ENCODE results near the gene COBL.

The COBL gene

GRCh38 chr7:51142741-51143385, 173.7 kb downstream of the COBL start:
- DNase-seq (ENCODE audit: low read depth in 2 of 2) = no peak

- no peak for DNase-seq (ENCODE audit: low read depth in 2 of 2)
Observed at GRCh38 chr7:51141451-51142003, 175.1 kb downstream of the COBL start.

- DNase-seq (ENCODE audit: low read depth in 2 of 2) = no peak
Observed at GRCh38 chr7:51140199-51141164, 176.1 kb downstream of the COBL start.

- DNase-seq (ENCODE audit: low read depth in 2 of 2) = no peak
Observed at GRCh38 chr7:51139796-51140195, 176.8 kb downstream of the COBL start.

- DNase-seq (ENCODE audit: low read depth in 2 of 2) = no peak
Observed at GRCh38 chr7:51138123-51139085, 178.2 kb downstream of the COBL start.

- DNase-seq (ENCODE audit: low read depth in 2 of 2) = no peak
Observed at GRCh38 chr7:51135576-51135975, 181.0 kb downstream of the COBL start.

- no peak for DNase-seq (ENCODE audit: low read depth in 2 of 2)
Observed at GRCh38 chr7:51134013-51134441, 182.6 kb downstream of the COBL start.

GRCh38 chr7:51132661-51133060, 183.9 kb downstream of the COBL start:
- no peak for DNase-seq (ENCODE audit: low read depth in 2 of 2)

GRCh38 chr7:51129527-51130472, 186.8 kb downstream of the COBL start:
- no peak for DNase-seq (ENCODE audit: low read depth in 2 of 2)

GRCh38 chr7:51128545-51129435, 187.8 kb downstream of the COBL start:
- no peak for DNase-seq (ENCODE audit: low read depth in 2 of 2)

GRCh38 chr7:51127618-51127904, 189.0 kb downstream of the COBL start:
- DNase-seq (ENCODE audit: low read depth in 2 of 2) = no peak

- no peak for DNase-seq (ENCODE audit: low read depth in 2 of 2)
Observed at GRCh38 chr7:51126813-51127617, 189.6 kb downstream of the COBL start.

GRCh38 chr7:51126324-51126723, 190.3 kb downstream of the COBL start:
- DNase-seq (ENCODE audit: low read depth in 2 of 2) = no peak

- no peak for DNase-seq (ENCODE audit: low read depth in 2 of 2)
Observed at GRCh38 chr7:51124321-51124720, 192.3 kb downstream of the COBL start.

GRCh38 chr7:51123322-51124019, 193.1 kb downstream of the COBL start:
- peak; percentile 15 to 36 for DNase-seq (ENCODE audit: low read depth in 2 of 2)

- DNase-seq (ENCODE audit: low read depth in 2 of 2) = no peak
Observed at GRCh38 chr7:51121931-51122425, 194.6 kb downstream of the COBL start.

GRCh38 chr7:51121036-51121790, 195.4 kb downstream of the COBL start:
- DNase-seq (ENCODE audit: low read depth in 2 of 2) = no peak
